Adrenal gland (tissue), 12 donors: ENCODE measurements around the gene MEPCE. TPM values are rescaled to one million over a fixed set of nuclear protein-coding genes. Genes with fewer than 3 reads are reported as not detected.

Source experiments
- DNase-seq, 7 donors: peaks; one replicate each; pipeline ENCODE4 v3.0.0-alpha.2; 2019 to 2020
- H3K27ac ChIP-seq, 5 donors: fragments of 200-600 bp; sonication (generic) in 4 of 5; 1 replicate in 3 of 5; 2 replicates in 2 of 5; pipeline versions ENCODE4 v1.5.1 to v1.8.0; 2016 to 2020; ENCODE audit warnings: mild to moderate bottlenecking in 1 of 5
- H3K27me3 ChIP-seq: fragments of 200-600 bp; 2 replicates; pipeline ENCODE4 v1.8.0; 2021
- H3K36me3 ChIP-seq, 2 donors: fragments of 200-600 bp; replicated peaks in 1 of 2; 1 replicate in 1 of 2; 2 replicates in 1 of 2; pipeline versions ENCODE4 v1.5.1 to v1.8.0; 2018 to 2022
- H3K4me1 ChIP-seq, 2 donors: fragments of 200-600 bp; replicated peaks in 1 of 2; 1 replicate in 1 of 2; 2 replicates in 1 of 2; pipeline versions ENCODE4 v1.5.1 to v1.8.0; 2018 to 2021
- H3K4me3 ChIP-seq, 4 donors: fragments of 200-600 bp; sonication (generic) in 3 of 4; one replicate each; pipeline ENCODE4 v1.5.1; 2016 to 2018
- H3K9me3 ChIP-seq, 3 donors: fragments of 200-600 bp; sonication (generic) in 1 of 3; replicated peaks in 1 of 3; 1 replicate in 2 of 3; 2 replicates in 1 of 3; pipeline versions ENCODE4 v1.5.1 to v1.8.0; 2016 to 2021
- POLR2A ChIP-seq, 2 donors: fragments of 450-650 bp; IDR thresholded peaks; one replicate each; pipeline ENCODE4 v1.6.1; 2017; ENCODE audit warnings: antibody characterized with exemption in 2 of 2, mild to moderate bottlenecking in 2 of 2, moderate library complexity in 1 of 2
- WGBS, 4 donors: extraction: QIAGEN DNeasy Blood & Tissue Kit in 2 of 4; methylation state at CpG; one replicate each; pipeline versions ENCODE4 v1.1.5 to v1.1.7; 2013 to 2017; 5-methylcytosine and 5-hydroxymethylcytosine counted together
- intact Hi-C, 2 donors: fragments of 100-400 bp; cut with DNase I; formaldehyde crosslinking; loops; one replicate each; pipeline versions ENCODE4 v1.14.1 to v1.15.0; 2022 to 2023
- polyA plus RNA-seq, 3 donors: library from polyadenylated mRNA; stranded (reverse); fragments of 200-250 nt in 2 of 3; fragments of 350-450 nt in 1 of 3; fragmentation: Illumina TruSeq in 1 of 3; extraction: RNeasy Lipid Tissue Mini Kit (QIAGEN cat#74804) in 1 of 3; gene quantifications; one replicate each; pipeline ENCODE4 v1.2.3, GENCODE V29; 2013 to 2014
- total RNA-seq, 9 donors: library from RNA; depleted of rRNA in 4 of 9; stranded (reverse); fragments of >200 nt in 4 of 9; fragments of 120-200 nt in 1 of 9; fragmentation: NEBNext Ultra II Directional in 1 of 9; extraction: Animal tissue kit (Norgen Biotek cat#: 25700) in 1 of 9; gene quantifications; one replicate each; pipeline versions ENCODE4 v1.1.0 to v1.2.4, GENCODE V29; 2013 to 2023
- TF ChIP-seq, protein P1 (sequence below), 6 experiments: fragments of 450-650 bp in 4 of 6; fragments of 200-600 bp in 2 of 6; sonication (generic) in 1 of 6; IDR thresholded peaks; 1 replicate in 5 of 6; 2 replicates in 1 of 6; pipeline versions ENCODE4 v1.5.1 to v1.8.0; 2016 to 2021; ENCODE audit warnings: antibody characterized with exemption in 6 of 6, mild to moderate bottlenecking in 2 of 6, moderate library complexity in 1 of 6
- donor health status: healthy with polysubstance abuse.
- donor health status: Bipolar disorder and iron deficiency.
- donor health status: DM: yes; HTN: yes; CAD: no.
- donor health status: DM: no; HTN: no; CAD: no.
- donor health status: DM: no; HTN: no; CAD: no.
- donor health status: DM: yes; HTN: yes; CAD: no.

The MEPCE gene
- total and polyA plus RNA-seq, 12 donors = 24.8 to 76.8 (median 51.8) TPM

DNA sequence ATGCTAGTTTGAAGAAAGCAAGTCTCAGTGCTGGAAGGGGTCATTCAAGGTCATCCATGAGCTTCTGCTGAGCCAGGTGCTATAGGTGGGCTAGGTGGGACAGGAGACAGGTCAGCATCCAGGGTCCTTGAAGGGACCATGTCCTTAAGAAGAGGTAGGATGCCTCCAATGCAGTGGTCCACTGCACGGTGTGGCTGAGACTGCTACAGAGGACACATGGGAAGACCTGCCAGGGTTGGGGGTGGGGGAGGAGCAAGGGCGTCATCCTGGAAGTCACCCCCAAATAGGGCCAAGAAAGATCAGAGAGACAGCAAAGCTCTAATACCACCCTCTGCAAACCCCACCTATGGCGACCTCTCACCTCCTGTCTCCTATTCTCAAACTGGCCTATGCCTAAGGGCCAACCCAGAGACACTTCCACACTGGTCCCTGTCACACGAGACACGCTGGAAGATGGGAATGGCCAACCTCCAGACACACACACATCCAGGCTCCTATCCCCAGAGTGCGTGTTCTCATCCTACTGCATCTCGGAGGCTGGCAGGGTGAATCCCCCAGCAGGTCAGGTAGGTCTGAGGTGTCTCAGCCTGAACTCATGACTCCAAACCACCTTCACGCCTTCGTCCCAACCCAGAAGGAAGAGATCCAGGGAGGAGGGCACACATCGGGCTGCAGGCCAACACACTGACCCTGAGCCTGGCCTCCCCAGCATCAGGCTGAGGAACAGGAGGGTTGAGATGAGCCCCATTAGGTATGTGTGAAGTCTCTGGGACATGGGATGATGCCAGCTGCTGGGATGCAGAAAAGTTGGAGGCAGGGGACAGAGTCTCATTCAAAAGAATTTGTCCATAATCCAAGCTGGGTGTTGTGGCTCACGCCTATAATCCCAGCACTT lies 12.3 kb downstream of the MEPCE start:
- TF ChIP-seq POLR2A (IDR thresholded peaks at IDR 0.05) = no peak
- TF ChIP-seq, protein P1, sequence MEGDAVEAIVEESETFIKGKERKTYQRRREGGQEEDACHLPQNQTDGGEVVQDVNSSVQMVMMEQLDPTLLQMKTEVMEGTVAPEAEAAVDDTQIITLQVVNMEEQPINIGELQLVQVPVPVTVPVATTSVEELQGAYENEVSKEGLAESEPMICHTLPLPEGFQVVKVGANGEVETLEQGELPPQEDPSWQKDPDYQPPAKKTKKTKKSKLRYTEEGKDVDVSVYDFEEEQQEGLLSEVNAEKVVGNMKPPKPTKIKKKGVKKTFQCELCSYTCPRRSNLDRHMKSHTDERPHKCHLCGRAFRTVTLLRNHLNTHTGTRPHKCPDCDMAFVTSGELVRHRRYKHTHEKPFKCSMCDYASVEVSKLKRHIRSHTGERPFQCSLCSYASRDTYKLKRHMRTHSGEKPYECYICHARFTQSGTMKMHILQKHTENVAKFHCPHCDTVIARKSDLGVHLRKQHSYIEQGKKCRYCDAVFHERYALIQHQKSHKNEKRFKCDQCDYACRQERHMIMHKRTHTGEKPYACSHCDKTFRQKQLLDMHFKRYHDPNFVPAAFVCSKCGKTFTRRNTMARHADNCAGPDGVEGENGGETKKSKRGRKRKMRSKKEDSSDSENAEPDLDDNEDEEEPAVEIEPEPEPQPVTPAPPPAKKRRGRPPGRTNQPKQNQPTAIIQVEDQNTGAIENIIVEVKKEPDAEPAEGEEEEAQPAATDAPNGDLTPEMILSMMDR (IDR thresholded peaks at IDR 0.05) = no peak
- peak overlapping the region in 1 of 5 donors; percentile 58 for H3K27ac ChIP-seq
- 87 to 90% (median 90%) methylated on average over 8 to 11 of the region's 11 CpGs for WGBS, 4 donors
- intact Hi-C loops = no loop called here
- peaks cover 22 to 48% of the 10 kb centered on the region in 2 donors for H3K4me1 ChIP-seq
- H3K36me3 ChIP-seq = no peaks in the 10 kb centered on the region
- H3K4me3 ChIP-seq = no peak overlapping the region
- peak in 2 of 7 donors; percentile 20 to 52 for DNase-seq
- H3K27me3 ChIP-seq = no peaks in the 10 kb centered on the region
- H3K9me3 ChIP-seq = no peaks in the 10 kb centered on the region

DNA sequence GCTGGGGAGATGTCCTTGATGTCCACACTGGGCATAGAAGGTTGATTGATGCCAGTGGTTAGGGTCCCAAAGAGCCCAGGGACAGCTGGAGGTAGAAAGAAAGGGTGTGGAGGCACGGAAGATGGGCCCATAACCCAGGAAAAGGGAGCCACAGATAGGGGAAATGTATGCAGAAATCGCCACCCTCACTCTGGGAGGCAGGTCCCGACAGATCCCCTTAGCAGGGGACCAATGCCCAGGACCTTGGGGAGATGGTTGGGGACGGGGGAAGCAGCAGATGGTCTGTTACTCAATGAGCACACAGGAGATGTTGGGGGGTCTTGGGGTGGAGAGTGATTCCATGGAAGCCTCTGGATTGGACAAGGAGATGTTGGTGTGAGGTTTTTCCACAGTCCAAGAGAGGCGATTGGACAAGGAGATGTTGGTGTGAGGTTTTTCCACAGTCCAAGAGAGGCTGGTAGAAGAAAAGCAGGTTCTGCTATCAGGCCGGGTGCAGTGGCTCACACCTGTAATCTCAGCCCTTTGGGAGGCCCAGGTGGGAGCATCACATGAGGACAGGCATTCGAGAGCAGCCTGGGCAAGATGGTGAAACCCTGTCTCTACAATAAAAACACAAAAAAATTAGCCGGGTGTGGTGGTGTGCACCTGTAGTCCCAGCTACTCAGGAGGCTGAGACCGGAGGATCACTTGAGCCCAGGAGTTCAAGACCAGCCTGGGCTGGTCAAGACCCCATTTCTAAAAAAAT lies 13.6 kb downstream of the MEPCE start:
- peak overlapping the region in 3 of 5 donors; percentile 79 to 91 (median 86) for H3K27ac ChIP-seq
- H3K4me3 ChIP-seq = no peak overlapping the region
- no peaks in the 10 kb centered on the region for H3K27me3 ChIP-seq
- 88 to 93% (median 91%) methylated on average over 8 to 9 of the region's 9 CpGs for WGBS, 4 donors
- H3K9me3 ChIP-seq = no peaks in the 10 kb centered on the region
- no peaks in the 10 kb centered on the region for H3K36me3 ChIP-seq
- TF ChIP-seq POLR2A (IDR thresholded peaks at IDR 0.05) = no peak
- TF ChIP-seq, protein P1 (IDR thresholded peaks at IDR 0.05) = no peak
- peak in 3 of 7 donors; percentile 15 to 49 (median 24) for DNase-seq
- intact Hi-C loops = no loop called here
- peaks cover 22 to 48% of the 10 kb centered on the region in 2 donors for H3K4me1 ChIP-seq

DNA sequence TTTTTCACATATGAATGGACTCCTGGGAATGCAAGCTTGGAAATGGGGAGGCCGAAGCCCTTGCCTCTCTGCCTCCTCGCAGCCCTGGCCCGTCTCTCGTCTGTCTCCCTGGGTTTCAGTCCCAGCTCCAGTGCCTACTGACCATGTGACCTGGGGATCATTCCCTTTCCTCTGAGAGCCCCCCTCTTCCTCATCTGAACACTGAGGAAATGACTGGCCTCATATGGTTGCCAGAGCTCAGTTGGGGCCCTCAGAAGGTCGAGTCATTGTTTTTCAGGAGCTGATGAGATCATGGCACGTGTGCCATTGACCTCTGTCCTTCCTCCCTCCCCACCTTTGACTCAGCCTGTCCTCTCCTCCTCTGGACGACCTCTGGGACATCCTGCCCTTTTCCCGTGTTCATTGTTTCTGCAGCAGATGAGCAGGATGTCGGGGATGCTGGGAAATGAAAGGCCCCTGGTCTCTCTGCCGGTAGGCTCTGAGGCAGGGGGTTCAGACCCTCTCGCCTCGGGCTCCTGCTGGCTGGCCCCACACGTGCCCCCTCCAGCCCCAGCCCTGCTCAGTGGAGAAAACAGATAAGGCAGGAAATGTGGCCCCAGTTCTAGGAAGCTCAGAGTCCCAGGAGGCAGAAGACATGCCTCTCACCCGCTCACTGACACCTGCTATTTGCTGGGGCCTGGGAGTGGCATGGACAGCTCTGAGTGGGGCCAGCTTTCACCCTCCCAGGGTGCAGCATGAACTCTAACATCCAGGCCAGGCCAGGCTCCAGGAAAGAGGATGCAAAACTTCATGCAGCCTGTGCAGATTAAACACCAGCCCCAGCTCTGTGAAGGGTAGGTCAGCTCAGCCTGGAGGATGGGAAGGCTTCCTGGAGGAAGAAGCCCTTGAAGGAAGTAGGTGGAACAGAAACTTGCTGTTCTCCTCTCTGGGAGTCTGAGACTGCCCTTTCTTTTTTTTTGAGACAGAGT lies 15.0 kb downstream of the MEPCE start:
- intact Hi-C loops = no loop called here
- WGBS, 4 donors = 20 to 25% (median 24%) methylated on average over 14 of the region's 14 CpGs

More for the DNA sequence above, 15.0 kb downstream of the MEPCE start:
- no peaks in the 10 kb centered on the region for H3K9me3 ChIP-seq
- H3K27ac ChIP-seq = peak overlapping the region; percentile 9 to 91 (median 79)
- peak in 6 of 7 donors; percentile 72 to 86 (median 81) for DNase-seq
- H3K4me1 ChIP-seq = peaks cover 15 to 38% of the 10 kb centered on the region in 2 donors
- no peak overlapping the region for H3K4me3 ChIP-seq
- no peaks in the 10 kb centered on the region for H3K27me3 ChIP-seq
- TF ChIP-seq, protein P1 (IDR thresholded peaks at IDR 0.05) = no peak
- peak in 1 of 2 donors; percentile 29 for TF ChIP-seq POLR2A (IDR thresholded peaks at IDR 0.05)
- H3K36me3 ChIP-seq = no peaks in the 10 kb centered on the region
